RWPE1 (cell line): ENCODE results near the gene POLR1G.

ENCODE experiments used
- CTCF ChIA-PET: fragments of 350-600 bp; sonication (Branson Sonifier 250); formaldehyde crosslinking; extraction: SDS; loops from one replicate; lab custom pipeline; 2021; lab: Yijun Ruan, JAX
- POLR2A ChIA-PET: fragments of 400-600 bp; formaldehyde crosslinking; extraction: SDS; loops from one replicate; lab custom pipeline; 2020; ENCODE audit warnings: antibody characterized with exemption; ENCODE audit not compliant: low non-redundant PET; lab: Yijun Ruan, JAX
- DNase-seq: peaks from one replicate; pipeline ENCODE4 v3.0.0; 2012; ENCODE audit warnings: low spot score
- H3K27ac ChIP-seq: fragments of 450-650 bp; 2 replicates; pipeline ENCODE4 v1.5.1; 2017
- TF ChIP-seq, protein P1 (sequence below): fragments of 450-650 bp; conservative IDR thresholded peaks from 2 replicates; pipeline ENCODE4 v1.5.1; 2017; ENCODE audit warnings: low read depth, mild to moderate bottlenecking

Gene POLR1G

DNA sequence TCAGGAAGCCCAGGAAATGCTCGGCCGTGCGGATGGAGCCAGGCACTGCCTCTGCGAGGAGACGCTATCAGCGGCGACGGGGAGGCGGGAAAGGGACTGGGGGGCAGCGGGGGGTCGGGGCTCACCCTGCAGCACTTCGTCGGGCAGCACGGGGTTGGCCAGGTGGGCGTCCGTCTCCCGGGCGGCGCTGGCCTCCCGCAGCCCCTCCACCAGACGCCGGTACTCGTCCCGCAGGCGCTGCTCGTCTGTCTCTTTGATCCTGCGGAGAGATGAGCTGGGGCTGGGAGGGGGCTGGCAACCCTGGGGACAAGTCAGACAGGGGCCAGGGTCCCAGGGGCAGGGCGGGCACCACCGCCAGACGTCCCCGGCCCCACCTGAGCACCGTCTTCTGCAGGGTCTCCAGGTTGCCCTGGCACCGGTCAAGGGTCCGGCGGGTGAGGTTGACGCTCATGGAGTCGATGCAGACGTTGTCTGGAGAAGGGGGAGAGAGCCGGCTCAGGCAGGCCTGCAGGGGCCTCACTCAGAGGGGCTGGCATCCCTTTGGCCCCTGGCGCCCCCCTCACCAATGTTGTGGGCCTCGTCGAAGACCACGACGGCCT, 42.5 kb upstream of the POLR1G start:
- 0 out of 2 replicates have a peak overlapping the region, but pooled peaks have one; percentile 17 for H3K27ac ChIP-seq
- no peak for DNase-seq
- ChIA-PET CTCF (no interaction called here), POLR2A (no interaction called here)
- TF ChIP-seq, protein P1, sequence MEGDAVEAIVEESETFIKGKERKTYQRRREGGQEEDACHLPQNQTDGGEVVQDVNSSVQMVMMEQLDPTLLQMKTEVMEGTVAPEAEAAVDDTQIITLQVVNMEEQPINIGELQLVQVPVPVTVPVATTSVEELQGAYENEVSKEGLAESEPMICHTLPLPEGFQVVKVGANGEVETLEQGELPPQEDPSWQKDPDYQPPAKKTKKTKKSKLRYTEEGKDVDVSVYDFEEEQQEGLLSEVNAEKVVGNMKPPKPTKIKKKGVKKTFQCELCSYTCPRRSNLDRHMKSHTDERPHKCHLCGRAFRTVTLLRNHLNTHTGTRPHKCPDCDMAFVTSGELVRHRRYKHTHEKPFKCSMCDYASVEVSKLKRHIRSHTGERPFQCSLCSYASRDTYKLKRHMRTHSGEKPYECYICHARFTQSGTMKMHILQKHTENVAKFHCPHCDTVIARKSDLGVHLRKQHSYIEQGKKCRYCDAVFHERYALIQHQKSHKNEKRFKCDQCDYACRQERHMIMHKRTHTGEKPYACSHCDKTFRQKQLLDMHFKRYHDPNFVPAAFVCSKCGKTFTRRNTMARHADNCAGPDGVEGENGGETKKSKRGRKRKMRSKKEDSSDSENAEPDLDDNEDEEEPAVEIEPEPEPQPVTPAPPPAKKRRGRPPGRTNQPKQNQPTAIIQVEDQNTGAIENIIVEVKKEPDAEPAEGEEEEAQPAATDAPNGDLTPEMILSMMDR = no peak

DNA sequence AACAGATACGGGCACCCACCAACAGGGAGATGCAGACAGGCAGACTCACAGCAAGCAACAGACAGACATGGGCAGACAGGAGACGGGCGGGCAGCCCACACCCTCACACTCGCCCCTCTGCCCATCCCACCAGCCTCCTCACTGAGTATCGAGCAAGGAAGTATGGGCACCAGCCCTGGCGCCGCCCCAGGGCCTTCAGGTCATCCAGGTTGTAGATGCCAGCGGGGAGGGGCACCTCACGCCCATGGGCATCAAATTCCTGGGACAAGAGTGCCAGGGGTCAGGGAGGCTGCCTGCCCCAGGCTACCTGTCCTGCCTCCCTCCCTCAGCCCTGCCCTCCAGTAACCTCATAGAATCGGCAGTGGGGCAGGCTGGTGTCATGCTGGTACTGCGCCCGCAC, 41.7 kb upstream of the POLR1G start:
- no peak for DNase-seq
- CTCF ChIA-PET = no interaction called here
- POLR2A ChIA-PET = no interaction called here
- TF ChIP-seq, protein P1 = no peak
- peak overlapping the region; percentile 31 for H3K27ac ChIP-seq

DNA sequence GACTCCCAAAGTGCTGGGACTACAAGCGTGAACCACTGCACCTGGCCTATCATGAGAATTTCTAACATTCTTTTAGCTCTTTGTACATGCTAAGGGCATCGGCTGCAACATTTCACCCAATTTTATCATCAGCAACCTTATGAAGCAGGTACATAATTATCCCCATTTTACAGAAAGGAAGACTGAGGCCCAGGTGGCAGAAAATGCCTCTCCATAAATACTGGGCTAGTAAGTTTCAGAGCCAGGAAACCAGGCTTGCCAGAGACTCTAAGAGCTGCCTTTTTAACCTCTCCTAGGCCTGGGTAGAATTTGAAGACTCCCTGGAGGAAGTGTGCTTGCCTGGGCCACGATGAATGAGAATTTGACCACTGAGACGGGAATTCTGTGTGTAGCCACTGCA, 38.3 kb upstream of the POLR1G start:
- peak overlapping the region; percentile 88 for H3K27ac ChIP-seq
- ChIA-PET POLR2A (interaction anchor here (0.5 kb wide), 1 partner anchor 469 kb away, joined by 12 read pairs; no protein-coding TSS in a partner anchor), CTCF (interaction anchor here (0.5 to 1.0 kb wide), 2 partner anchors 13 to 71 kb away, joined by 3 read pairs; no protein-coding TSS in a partner anchor)
- TF ChIP-seq, protein P1 = no peak
- no peak for DNase-seq

DNA sequence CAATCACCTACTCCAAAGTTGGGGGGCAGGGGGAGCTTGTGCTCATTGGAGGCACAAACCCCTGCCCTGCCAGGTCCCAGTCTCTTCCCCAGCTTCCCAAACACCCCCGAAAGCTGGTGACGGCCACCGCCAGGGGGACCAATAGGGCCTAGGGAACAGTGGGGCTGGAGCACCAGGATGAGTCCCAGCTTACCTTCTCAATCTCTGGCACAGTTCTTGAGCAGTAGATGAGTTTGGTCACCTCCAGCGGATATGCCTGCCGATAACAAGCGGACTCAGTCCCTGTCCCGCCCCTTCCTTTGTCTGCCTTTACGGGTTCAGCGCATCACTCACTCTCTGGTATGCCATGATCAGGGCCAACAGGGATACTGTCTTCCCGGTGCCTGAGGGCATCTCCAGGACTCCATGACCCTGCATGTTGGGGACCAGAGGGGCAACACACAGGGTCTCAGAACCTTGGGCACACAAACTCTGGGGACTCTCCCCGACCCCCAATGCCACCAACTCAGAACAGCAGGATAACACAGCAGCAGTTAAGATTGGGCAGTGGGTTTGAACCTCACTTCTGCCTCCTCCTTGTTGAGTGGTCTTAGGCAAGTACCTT, 37.6 kb upstream of the POLR1G start:
- H3K27ac ChIP-seq = peak overlapping the region; percentile 88
- TF ChIP-seq, protein P1 = no peak
- POLR2A ChIA-PET = no interaction called here
- DNase-seq = no peak
- CTCF ChIA-PET = interaction anchor here (0.5 to 1.0 kb wide), 4 partner anchors 14 to 503 kb away, joined by 3 to 4 read pairs (median 3); no protein-coding TSS in a partner anchor

DNA sequence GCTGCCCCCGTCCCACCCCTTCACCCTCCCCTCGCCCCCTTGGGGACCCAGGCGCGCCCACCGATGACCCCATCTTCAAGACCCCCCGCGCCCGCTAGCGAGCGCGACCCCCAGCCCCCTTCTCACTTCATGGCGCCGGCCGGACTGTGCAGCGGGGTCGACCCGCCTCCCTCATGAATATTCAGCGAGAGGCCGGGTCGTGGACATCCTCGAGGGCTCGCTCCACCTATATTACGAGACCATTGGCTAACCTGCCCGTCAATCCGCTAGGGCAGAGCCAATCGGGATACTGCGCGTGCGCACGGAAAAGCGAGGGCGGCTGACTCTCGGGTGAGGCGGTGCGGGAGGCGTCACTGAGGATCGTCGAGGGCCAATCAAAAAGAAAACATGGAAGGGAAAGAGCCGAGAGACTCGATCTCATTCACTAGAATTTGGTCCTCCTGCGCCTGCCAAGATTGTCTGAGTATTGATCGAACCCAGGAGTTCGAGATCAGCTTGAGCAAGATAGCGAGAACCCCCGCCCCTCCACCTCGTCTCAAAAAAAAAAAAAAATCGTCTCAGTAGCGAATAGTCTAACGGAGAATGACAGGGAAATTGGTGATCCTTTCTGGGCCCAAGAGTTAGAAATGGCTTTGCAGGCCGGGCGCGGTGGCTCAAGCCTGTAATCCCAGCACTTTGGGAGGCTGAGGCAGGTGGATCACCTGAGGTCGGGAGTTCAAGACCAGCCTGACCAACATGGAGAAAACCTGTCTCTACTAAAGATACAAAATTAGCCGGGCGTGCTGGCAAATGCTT, 35.8 kb upstream of the POLR1G start, which contains the start of gene ERCC2:
TSS of gene ERCC2 (minus strand) at position 164 of the 795 bp plus-strand sequence. CDS start at position 131, 33 bp downstream.
- ChIA-PET CTCF (interaction anchor here (0.6 to 1.3 kb wide), 2 partner anchors 33 to 98 kb away, joined by 3 to 4 read pairs; no protein-coding TSS in a partner anchor), POLR2A (no interaction called here)
- TF ChIP-seq, protein P1 = no peak
- DNase-seq = peak; percentile 100
- peak within 1 kb of the TSS; percentile 88 for H3K27ac ChIP-seq
